Epidermal melanocyte (primary cell): ENCODE results near the gene ATOSA.

Experiments used
- DNase-seq: peaks from one replicate; pipeline ENCODE4 v3.0.0; 2011; ENCODE audit warnings: low spot score; ENCODE audit not compliant: insufficient read length

ATOSA gene

GRCh38 chr15:52679232-52680040, at the start of gene ATOSA:
ATOSA (minus strand) TSS chr15:52679388; CDS start chr15:52678021, 1,367 bp downstream.
- DNase-seq = peak; percentile 78

- no peak for DNase-seq
Observed at GRCh38 chr15:52728899-52729298, 49.7 kb upstream of the ATOSA start.

GRCh38 chr15:52727815-52728214, 48.6 kb upstream of the ATOSA start:
- no peak for DNase-seq

- no peak for DNase-seq
Observed at GRCh38 chr15:52726195-52726594, 47.0 kb upstream of the ATOSA start.

GRCh38 chr15:52718551-52718950, 39.4 kb upstream of the ATOSA start:
- DNase-seq = no peak

GRCh38 chr15:52717924-52718323, 38.7 kb upstream of the ATOSA start:
- no peak for DNase-seq

- DNase-seq = no peak
Observed at GRCh38 chr15:52717481-52717880, 38.3 kb upstream of the ATOSA start.

- DNase-seq = no peak
Observed at GRCh38 chr15:52716536-52716935, 37.3 kb upstream of the ATOSA start.

GRCh38 chr15:52715411-52715810, 36.2 kb upstream of the ATOSA start:
- DNase-seq = no peak

- no peak for DNase-seq
Observed at GRCh38 chr15:52714968-52715367, 35.8 kb upstream of the ATOSA start.

GRCh38 chr15:52710708-52711389, 31.7 kb upstream of the ATOSA start:
- no peak for DNase-seq

GRCh38 chr15:52710050-52710707, 31.0 kb upstream of the ATOSA start:
- DNase-seq = no peak

GRCh38 chr15:52709187-52709981, 30.2 kb upstream of the ATOSA start:
- no peak for DNase-seq

GRCh38 chr15:52706091-52706490, 26.9 kb upstream of the ATOSA start:
- no peak for DNase-seq

GRCh38 chr15:52702390-52702789, 23.2 kb upstream of the ATOSA start:
- DNase-seq = no peak

GRCh38 chr15:52699457-52699856, 20.3 kb upstream of the ATOSA start:
- no peak for DNase-seq

- no peak for DNase-seq
Observed at GRCh38 chr15:52698514-52698913, 19.3 kb upstream of the ATOSA start.

GRCh38 chr15:52697051-52697450, 17.9 kb upstream of the ATOSA start:
- no peak for DNase-seq

- DNase-seq = no peak
Observed at GRCh38 chr15:52695154-52695553, 16.0 kb upstream of the ATOSA start.

- DNase-seq = no peak
Observed at GRCh38 chr15:52689562-52689961, 10.4 kb upstream of the ATOSA start.

GRCh38 chr15:52683580-52683979, 4.4 kb upstream of the ATOSA start:
- DNase-seq = no peak
